Neuronal stem cell (in vitro differentiated cells): ENCODE measurements around the gene FIS1.

Experiments used
- DNase-seq: peaks from one replicate; pipeline ENCODE4 v3.0.0-alpha.2; 2013; ENCODE audit warnings: low spot score
- H2AFZ ChIP-seq: one replicate; pipeline ENCODE4 v1.6.1; 2013; ENCODE audit warnings: mild to moderate bottlenecking, low read length, inconsistent platforms
- H2AK5ac ChIP-seq: 2 replicates; pipeline ENCODE4 v1.6.1; 2013; ENCODE audit warnings: low read depth, mild to moderate bottlenecking, inconsistent platforms, low read length, moderate library complexity, mixed read lengths
- H2BK120ac ChIP-seq: 2 replicates; pipeline ENCODE4 v1.6.1; 2013; ENCODE audit warnings: low read depth, mild to moderate bottlenecking, inconsistent platforms, low read length, moderate library complexity, mixed read lengths
- H2BK12ac ChIP-seq: one replicate; pipeline ENCODE4 v1.6.1; 2013; ENCODE audit warnings: low read length, inconsistent platforms
- H2BK15ac ChIP-seq: 2 replicates; pipeline ENCODE4 v1.6.1; 2013; ENCODE audit warnings: mild to moderate bottlenecking, low read length, inconsistent platforms, mixed read lengths
- H2BK5ac ChIP-seq: one replicate; pipeline ENCODE4 v1.6.1; 2013; ENCODE audit warnings: inconsistent platforms, mild to moderate bottlenecking, low read length, moderate library complexity
- H3K14ac ChIP-seq: one replicate; pipeline ENCODE4 v1.6.1; 2013; ENCODE audit warnings: low read length, inconsistent platforms
- H3K18ac ChIP-seq: 2 replicates; pipeline ENCODE4 v1.6.1; 2013; ENCODE audit warnings: low read length, inconsistent platforms
- H3K23ac ChIP-seq: 2 replicates; pipeline ENCODE4 v1.6.1; 2013; ENCODE audit warnings: low read depth, mild to moderate bottlenecking, mixed read lengths, low read length, inconsistent platforms; ENCODE audit not compliant: poor library complexity
- H3K27ac ChIP-seq: replicated peaks from 3 replicates; pipeline ENCODE4 v1.5.1; 2013; ENCODE audit warnings: low read length, inconsistent platforms
- H3K27me3 ChIP-seq, 3 experiments: 2 replicates each; pipeline ENCODE4 v1.6.1; 2013; ENCODE audit warnings: low read length in 3 of 3, mild to moderate bottlenecking in 2 of 3, inconsistent platforms in 1 of 3, low read depth in 1 of 3, mixed read lengths in 1 of 3, moderate library complexity in 1 of 3; ENCODE audit not compliant: control insufficient read depth in 3 of 3, insufficient read depth in 3 of 3
- H3K36me3 ChIP-seq, 2 donors: replicated peaks in 1 of 2; 2 replicates each; pipeline ENCODE4 v1.6.1; 2013; ENCODE audit warnings: low read length in 2 of 2; ENCODE audit not compliant: control insufficient read depth in 2 of 2, insufficient read depth in 2 of 2
- H3K4ac ChIP-seq: 2 replicates; pipeline ENCODE4 v1.6.1; 2013; ENCODE audit warnings: inconsistent platforms, mild to moderate bottlenecking, low read length, moderate library complexity
- H3K4me1 ChIP-seq, 2 donors: 1 replicate in 1 of 2; 2 replicates in 1 of 2; pipeline ENCODE4 v1.6.1; 2013; ENCODE audit warnings: low read length in 2 of 2, low read depth in 1 of 2; ENCODE audit not compliant: control insufficient read depth in 2 of 2, insufficient read depth in 1 of 2
- H3K4me2 ChIP-seq: one replicate; pipeline ENCODE4 v1.6.1; 2013; ENCODE audit warnings: mild to moderate bottlenecking, low read length, inconsistent platforms; ENCODE audit not compliant: insufficient read depth, poor library complexity, severe bottlenecking
- H3K4me3 ChIP-seq, 2 donors: 2 replicates each; pipeline ENCODE4 v1.5.1; 2013; ENCODE audit warnings: low read length in 2 of 2, mild to moderate bottlenecking in 2 of 2, inconsistent platforms in 1 of 2, moderate library complexity in 1 of 2
- H3K79me1 ChIP-seq: one replicate; pipeline ENCODE4 v1.6.1; 2013; ENCODE audit warnings: low read depth, mild to moderate bottlenecking, inconsistent platforms, low read length, moderate library complexity
- H3K9ac ChIP-seq: one replicate; pipeline ENCODE4 v1.6.1; 2013; ENCODE audit warnings: mild to moderate bottlenecking, low read depth, low read length, inconsistent platforms; ENCODE audit not compliant: poor library complexity
- H3K9me3 ChIP-seq, 2 donors: replicated peaks in 1 of 2; 2 replicates each; pipeline versions ENCODE3 to v1.6.1; 2013; ENCODE audit warnings: low read length in 2 of 2, mild to moderate bottlenecking in 2 of 2, inconsistent platforms in 1 of 2, low read depth in 1 of 2, mixed read lengths in 1 of 2, moderate library complexity in 1 of 2; ENCODE audit not compliant: control insufficient read depth in 2 of 2, insufficient read depth in 1 of 2
- H4K8ac ChIP-seq: one replicate; pipeline ENCODE4 v1.6.1; 2013; ENCODE audit warnings: low read depth, mild to moderate bottlenecking, inconsistent platforms, low read length, moderate library complexity
- H4K91ac ChIP-seq: one replicate; pipeline ENCODE4 v1.6.1; 2013; ENCODE audit warnings: low read length, low read depth, mild to moderate bottlenecking, inconsistent platforms; ENCODE audit not compliant: poor library complexity
- WGBS, 2 donors: extraction: QIAGEN DNeasy Blood & Tissue Kit; methylation state at CpG; one replicate each; pipeline ENCODE4 v1.1.7; 2013; ENCODE audit warnings: missing lambda C conversion rate in 2 of 2, mixed read lengths in 1 of 2; ENCODE audit not compliant: insufficient read length in 2 of 2, insufficient replicate concordance in 1 of 2; ENCODE audit errors: extremely low coverage in 2 of 2; 5-methylcytosine and 5-hydroxymethylcytosine counted together

The FIS1 gene

DNA sequence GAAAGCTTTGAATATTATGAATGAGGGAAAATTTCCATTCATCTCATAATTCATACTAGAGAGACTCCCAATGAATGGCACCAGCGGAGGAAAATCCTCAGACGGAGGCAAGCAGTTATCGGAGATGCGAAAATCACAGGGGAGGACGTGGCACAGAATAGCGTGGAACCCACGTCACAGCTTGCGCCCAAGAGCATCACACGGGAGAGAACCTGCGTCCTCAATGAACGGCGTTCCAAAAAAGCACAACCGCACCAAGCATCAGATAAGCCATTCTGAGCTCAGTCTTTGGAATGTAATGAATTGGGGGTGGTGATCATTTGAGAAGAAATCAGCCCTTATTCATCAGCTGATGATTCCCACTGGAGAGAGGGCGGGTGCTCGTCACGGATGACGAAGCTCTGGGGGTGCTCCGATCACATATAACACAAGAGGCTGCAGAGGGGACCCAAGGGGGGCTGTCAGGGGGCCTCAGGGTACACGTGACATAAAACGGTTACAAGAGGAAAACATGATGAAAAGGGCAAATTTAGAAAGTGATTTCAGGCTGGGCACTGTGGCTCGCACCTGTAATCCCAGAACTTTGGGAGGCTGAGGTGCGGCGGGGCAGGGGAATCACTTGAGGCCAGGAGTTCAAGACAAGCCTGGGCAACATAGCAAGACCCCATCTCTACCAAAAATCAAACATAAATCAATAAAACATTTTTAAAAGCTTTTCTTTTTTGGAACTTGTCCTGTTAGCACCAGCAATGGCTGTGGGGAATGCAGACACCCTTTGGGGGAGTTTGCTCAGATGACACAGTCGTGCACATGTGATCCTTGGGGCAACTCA, 33.8 kb upstream of the FIS1 start:
- H4K91ac ChIP-seq = no peak overlapping the region
- no CpG with 5 or more reads among the region's 24 CpGs for WGBS, 2 donors
- no peak overlapping the region for H4K8ac ChIP-seq
- H3K4me3 ChIP-seq = no peak overlapping the region
- H3K23ac ChIP-seq = no peak overlapping the region
- H3K36me3 ChIP-seq = no peaks in the 10 kb centered on the region
- H2AK5ac ChIP-seq = no peak overlapping the region
- no peaks in the 10 kb centered on the region for H3K9me3 ChIP-seq
- H3K4ac ChIP-seq = no peak overlapping the region
- peaks cover 0 to 2% (median 0%) of the 10 kb centered on the region in 3 experiments for H3K27me3 ChIP-seq
- H2AFZ ChIP-seq = no peak overlapping the region
- H3K9ac ChIP-seq = no peak overlapping the region
- no peak for DNase-seq
- peaks cover 0 to 3% of the 10 kb centered on the region in 2 donors for H3K4me1 ChIP-seq
- no peak overlapping the region for H2BK12ac ChIP-seq
- no peak overlapping the region for H3K18ac ChIP-seq
- H2BK15ac ChIP-seq = no peak overlapping the region
- H3K14ac ChIP-seq = no peak overlapping the region
- H3K27ac ChIP-seq = no peak overlapping the region
- H2BK120ac ChIP-seq = no peak overlapping the region
- no peaks in the 10 kb centered on the region for H3K79me1 ChIP-seq
- H3K4me2 ChIP-seq = no peak overlapping the region
- no peak overlapping the region for H2BK5ac ChIP-seq

- Histone ChIP-seq H4K91ac (no peak overlapping the region), H2BK12ac (no peak overlapping the region), H2AK5ac (peak overlapping the region; percentile 2), H3K27ac (no peak overlapping the region), H2BK15ac (no peak overlapping the region), H3K36me3 (no peaks in the 10 kb centered on the region), H3K79me1 (no peaks in the 10 kb centered on the region), H2AFZ (no peak overlapping the region), H3K27me3 (peaks cover 0 to 2% (median 0%) of the 10 kb centered on the region in 3 experiments), H4K8ac (no peak overlapping the region), H3K9ac (no peak overlapping the region), H3K18ac (peak overlapping the region; percentile 60), H2BK5ac (no peak overlapping the region), H3K4me3 (no peak overlapping the region), H3K9me3 (no peaks in the 10 kb centered on the region), H2BK120ac (no peak overlapping the region), H3K23ac (no peak overlapping the region), H3K4ac (no peak overlapping the region), H3K14ac (no peak overlapping the region), H3K4me2 (no peak overlapping the region), H3K4me1 (peaks cover 7 to 8% of the 10 kb centered on the region in 2 donors)
- no CpG with 5 or more reads among the region's 9 CpGs for WGBS, 2 donors
- no peak for DNase-seq
Measured at GRCh38 chr7:101277155-101277554, 32.3 kb upstream of the FIS1 start.

DNA sequence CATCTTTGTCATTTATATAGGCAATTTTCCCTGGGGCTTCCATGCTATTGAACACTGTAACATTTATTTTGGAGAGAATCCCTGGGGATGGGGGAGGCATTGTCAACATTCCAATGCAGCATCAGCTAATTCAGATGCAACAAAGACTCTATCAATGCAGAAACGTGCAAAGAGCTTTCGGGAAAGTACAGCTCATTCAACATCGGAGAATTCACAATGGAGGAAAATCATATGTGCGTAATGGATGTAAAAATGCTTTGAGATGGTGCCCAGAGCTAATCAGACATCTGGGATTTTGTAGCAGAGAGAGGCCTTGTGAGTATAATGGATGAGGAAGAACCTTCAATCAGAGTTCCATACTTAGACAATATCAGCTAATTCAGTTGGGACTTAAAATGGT, 28.3 kb upstream of the FIS1 start:
- Histone ChIP-seq H3K79me1 (no peaks in the 10 kb centered on the region), H3K27ac (no peak overlapping the region)

GRCh38 chr7:101271021-101271420, 26.1 kb upstream of the FIS1 start:
- no peak overlapping the region for H3K9ac ChIP-seq
- no peaks in the 10 kb centered on the region for H3K27me3 ChIP-seq
- no peak overlapping the region for H3K27ac ChIP-seq
- no peak overlapping the region for H2BK12ac ChIP-seq
- no peak overlapping the region for H3K18ac ChIP-seq
- H4K8ac ChIP-seq = no peak overlapping the region
- H2BK120ac ChIP-seq = no peak overlapping the region
- H2BK15ac ChIP-seq = no peak overlapping the region
- H4K91ac ChIP-seq = no peak overlapping the region
- no peak overlapping the region for H2BK5ac ChIP-seq
- WGBS, 2 donors = no CpG with 5 or more reads among the region's 5 CpGs
- no peak overlapping the region for H2AFZ ChIP-seq
- H3K4me1 ChIP-seq = peaks cover 7 to 8% of the 10 kb centered on the region in 2 donors
- H3K36me3 ChIP-seq = no peaks in the 10 kb centered on the region
- no peaks in the 10 kb centered on the region for H3K9me3 ChIP-seq
- no peaks in the 10 kb centered on the region for H3K79me1 ChIP-seq
- no peak overlapping the region for H3K23ac ChIP-seq
- no peak for DNase-seq
- H3K4me3 ChIP-seq = no peak overlapping the region
- no peak overlapping the region for H3K4me2 ChIP-seq
- no peak overlapping the region for H3K4ac ChIP-seq
- no peak overlapping the region for H2AK5ac ChIP-seq
- no peak overlapping the region for H3K14ac ChIP-seq

More for the DNA sequence above, 28.3 kb upstream of the FIS1 start:
- Histone ChIP-seq H3K4me1 (peaks cover 7 to 8% of the 10 kb centered on the region in 2 donors), H3K27me3 (peaks cover 0 to 2% (median 0%) of the 10 kb centered on the region in 3 experiments), H3K23ac (no peak overlapping the region), H2AK5ac (no peak overlapping the region), H2BK15ac (no peak overlapping the region), H3K4me2 (no peak overlapping the region), H2BK5ac (no peak overlapping the region), H2BK12ac (no peak overlapping the region), H3K4ac (no peak overlapping the region), H2AFZ (peak overlapping the region; percentile 11), H3K9ac (no peak overlapping the region), H3K14ac (no peak overlapping the region), H3K4me3 (no peak overlapping the region), H3K18ac (no peak overlapping the region), H3K9me3 (no peaks in the 10 kb centered on the region), H2BK120ac (no peak overlapping the region), H4K8ac (no peak overlapping the region), H3K36me3 (no peaks in the 10 kb centered on the region), H4K91ac (no peak overlapping the region)
- DNase-seq = no peak
- WGBS, 2 donors = no CpG with 5 or more reads among the region's 4 CpGs
